Breast epithelium (tissue), 3 donors: ENCODE results near the gene PBRM1.
A peak's percentile ranks its signal among the peaks of the same experiment; 100 is the strongest.

Experiments
- CTCF ChIP-seq, 3 donors: fragments of 450-650 bp; IDR thresholded peaks; one replicate each; pipeline ENCODE4 v1.5.1; 2016 to 2017; ENCODE audit warnings: antibody characterized with exemption in 3 of 3, mild to moderate bottlenecking in 3 of 3, moderate library complexity in 3 of 3
- POLR2A ChIP-seq: fragments of 450-650 bp; IDR thresholded peaks from one replicate; pipeline ENCODE4 v1.6.1; 2016; ENCODE audit warnings: antibody characterized with exemption, mild to moderate bottlenecking, moderate library complexity
- POLR2AphosphoS5 ChIP-seq, 3 donors: sonication (generic); formaldehyde crosslinking; IDR thresholded peaks; one replicate each; pipeline ENCODE4 v1.6.1; 2017; ENCODE audit warnings: antibody characterized with exemption in 3 of 3

GRCh38 chr3:52685709-52686691 is at the start of gene PBRM1, which contains the start of gene GNL3:
- TF ChIP-seq POLR2AphosphoS5 (IDR thresholded peaks at IDR 0.05) (peak; percentile 93 to 97 (median 94)), CTCF (IDR thresholded peaks at IDR 0.05) (peak in 1 of 3 donors; percentile 6), POLR2A (peak; percentile 89)
